ENCODE data around the gene KCNJ3. TPM values are rescaled to one million over a fixed set of nuclear protein-coding genes. Genes with fewer than 3 reads are reported as not detected.

Gene KCNJ3
- total RNA-seq, 1 donor from 2014 or later = 0.26 TPM

- no peaks in the 10 kb centered on the region for H3F3A ChIP-seq (ENCODE audit: low read depth)
- H3K79me2 ChIP-seq (ENCODE audit: low read depth) = no peaks in the 10 kb centered on the region
- H3K27ac Mint-ChIP-seq = no peak overlapping the region
- H3K9me3 ChIP-seq (ENCODE audit: low read depth) = no peaks in the 10 kb centered on the region
- H3K36me3 ChIP-seq = no peaks in the 10 kb centered on the region
- no peak overlapping the region for H3K4me3 ChIP-seq
- H3K4me3 Mint-ChIP-seq = no peak overlapping the region
- H3K4me2 ChIP-seq = no peak overlapping the region
- H3K9me3 Mint-ChIP-seq = peaks cover 8% of the 10 kb centered on the region
- no peak overlapping the region for H2AFZ ChIP-seq (replicated peaks)
- H3K27ac ChIP-seq = no peak overlapping the region
- no peak overlapping the region for H3K9ac ChIP-seq
- H4K20me1 ChIP-seq (ENCODE audit: low read depth) = no peaks in the 10 kb centered on the region
- H3K36me3 Mint-ChIP-seq = no peaks in the 10 kb centered on the region
- TF ChIP-seq EZH2 (IDR thresholded peaks at IDR 0.05) (no peak), CTCF (IDR thresholded peaks at IDR 0.05) (no peak), EZH2phosphoT487 (IDR thresholded peaks at IDR 0.05) (no peak)
- no peak for DNase-seq (ENCODE audit: low spot score)
- no peaks in the 10 kb centered on the region for H3K27me3 ChIP-seq
- no peaks in the 10 kb centered on the region for H3K27me3 Mint-ChIP-seq (ENCODE audit: insufficient read depth, low read depth)
- H3K4me1 Mint-ChIP-seq = no peaks in the 10 kb centered on the region
- H3K4me1 ChIP-seq = no peaks in the 10 kb centered on the region
These were observed 184.2 kb downstream of the KCNJ3 start for GRCh38 chr2:154882725-154883124.

GRCh38 chr2:154886316-154886715 lies 187.8 kb downstream of the KCNJ3 start:
- no peak overlapping the region for H3K4me3 Mint-ChIP-seq
- H3K4me3 ChIP-seq = no peak overlapping the region
- no peak overlapping the region for H3K9ac ChIP-seq
- H3K27ac ChIP-seq = no peak overlapping the region
- H4K20me1 ChIP-seq (ENCODE audit: low read depth) = no peaks in the 10 kb centered on the region
- no peaks in the 10 kb centered on the region for H3K27me3 Mint-ChIP-seq (ENCODE audit: insufficient read depth, low read depth)
- H3K27me3 ChIP-seq = no peaks in the 10 kb centered on the region
- H3K9me3 ChIP-seq (ENCODE audit: low read depth) = no peaks in the 10 kb centered on the region
- TF ChIP-seq EZH2phosphoT487 (IDR thresholded peaks at IDR 0.05) (no peak), CTCF (IDR thresholded peaks at IDR 0.05) (no peak), EZH2 (IDR thresholded peaks at IDR 0.05) (no peak)
- H3K4me1 ChIP-seq = no peaks in the 10 kb centered on the region
- H3K4me1 Mint-ChIP-seq = no peaks in the 10 kb centered on the region
- H2AFZ ChIP-seq (replicated peaks) = no peak overlapping the region
- H3K36me3 Mint-ChIP-seq = no peaks in the 10 kb centered on the region
- no peaks in the 10 kb centered on the region for H3K36me3 ChIP-seq
- no peaks in the 10 kb centered on the region for H3F3A ChIP-seq (ENCODE audit: low read depth)
- peaks cover 8% of the 10 kb centered on the region for H3K9me3 Mint-ChIP-seq
- no peak for DNase-seq (ENCODE audit: low spot score)
- no peak overlapping the region for H3K27ac Mint-ChIP-seq
- no peaks in the 10 kb centered on the region for H3K79me2 ChIP-seq (ENCODE audit: low read depth)
- H3K4me2 ChIP-seq = no peak overlapping the region

GRCh38 chr2:154898269-154898668 lies 199.8 kb downstream of the KCNJ3 start:
- peaks cover 2% of the 10 kb centered on the region for H3K27me3 Mint-ChIP-seq (ENCODE audit: insufficient read depth, low read depth)
- Histone ChIP-seq H3K27me3 (no peaks in the 10 kb centered on the region), H3K4me2 (no peak overlapping the region), H3K4me1 (no peaks in the 10 kb centered on the region), H4K20me1 (ENCODE audit: low read depth) (no peaks in the 10 kb centered on the region), H3K9ac (no peak overlapping the region), H3K4me3 (no peak overlapping the region), H2AFZ (replicated peaks) (no peak overlapping the region), H3K27ac (no peak overlapping the region), H3K9me3 (ENCODE audit: low read depth) (no peaks in the 10 kb centered on the region), H3K79me2 (ENCODE audit: low read depth) (no peaks in the 10 kb centered on the region), H3F3A (ENCODE audit: low read depth) (no peaks in the 10 kb centered on the region), H3K36me3 (no peaks in the 10 kb centered on the region)
- no peaks in the 10 kb centered on the region for H3K9me3 Mint-ChIP-seq
- DNase-seq (ENCODE audit: low spot score) = no peak
- H3K4me3 Mint-ChIP-seq = no peak overlapping the region
- H3K36me3 Mint-ChIP-seq = no peaks in the 10 kb centered on the region
- no peaks in the 10 kb centered on the region for H3K4me1 Mint-ChIP-seq
- H3K27ac Mint-ChIP-seq = no peak overlapping the region
- TF ChIP-seq CTCF (IDR thresholded peaks at IDR 0.05) = no peak
- TF ChIP-seq EZH2phosphoT487 (IDR thresholded peaks at IDR 0.05) = no peak
- TF ChIP-seq EZH2 (IDR thresholded peaks at IDR 0.05) = no peak

Data from neural progenitor cell (in vitro differentiated cells).